ENCODE results near the gene GALK2. TPM values are rescaled to one million over a fixed set of nuclear protein-coding genes. Genes with fewer than 3 reads are reported as not detected.

The GALK2 gene
- total RNA-seq (2022) (41.6 and 43.5 TPM in 2 replicates), Bru-seq, nascent RNA (percentile 88 among the genes with signal in this experiment), BruChase-seq, experiment 1, labeled RNA remaining after a 6-hour chase (percentile 75 among the genes with signal in this experiment), BruChase-seq, experiment 2, labeled RNA remaining after a 2-hour chase (percentile 86 among the genes with signal in this experiment)
- long read RNA-seq, full-length matches to known transcripts, result 70 of 120 reads
- long read RNA-seq, partial matches to known transcripts, result 1 of 120 reads
- long read RNA-seq, other reads (novel, unspliced or antisense), result 49 of 120 reads

DNA sequence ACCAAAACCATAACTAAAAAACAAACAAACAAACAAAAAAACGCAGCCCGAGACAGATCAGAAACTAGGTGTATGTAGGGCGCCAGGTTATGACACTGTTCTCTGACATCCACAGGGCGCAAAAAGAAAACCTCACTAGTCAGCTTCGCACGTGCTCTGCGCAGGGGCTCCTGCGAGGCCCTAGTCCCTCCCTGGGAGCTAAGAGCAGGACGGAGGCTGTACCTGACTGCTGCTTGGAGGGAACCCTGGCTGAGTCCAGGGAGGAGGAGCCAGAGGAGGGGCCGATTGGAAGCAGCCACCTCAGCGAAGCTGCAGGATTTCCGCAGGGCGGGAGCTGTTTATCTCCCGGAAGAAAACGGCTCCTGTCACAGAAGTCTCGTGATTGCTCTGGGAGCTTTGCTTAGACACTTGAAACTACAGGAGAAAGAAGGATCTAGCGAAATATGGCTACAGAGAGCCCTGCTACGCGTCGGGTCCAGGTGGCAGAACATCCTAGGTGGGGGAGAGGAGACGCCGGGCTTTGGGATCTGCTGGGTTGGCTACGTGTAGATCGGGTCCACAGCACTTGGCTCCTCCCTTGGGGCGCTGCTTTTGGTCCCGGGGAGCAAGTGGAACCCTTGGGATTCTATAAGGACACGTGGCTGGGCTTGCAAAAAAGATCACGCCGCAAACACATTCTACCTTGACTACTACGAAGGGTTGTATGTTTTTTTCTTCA is at the start of gene GALK2:
GALK2 (plus strand) TSS at position 368 of the 718 bp plus-strand sequence; CDS start at position 444, 76 bp downstream.
- H3K36me3 Mint-ChIP-seq (ENCODE audit: insufficient read depth, unreplicated experiment), result peaks cover 4% of the 10 kb centered on the region
- BruUV-seq (replicated peaks), result no TSS peak
- peak within 1 kb of the TSS; percentile 96 for H3K4me3 Mint-ChIP-seq (ENCODE audit: unreplicated experiment)

GRCh38 chr15:49120832-49121231 is 49.2 kb upstream of the GALK2 start:
- intact Hi-C loops (cut with micrococcal nuclease), result loop anchor here (10.0 kb wide), 1 partner anchor 76 kb away; the partner anchor contains the start of gene SECISBP2L
- H3K4me3 Mint-ChIP-seq (ENCODE audit: unreplicated experiment), result no peak overlapping the region
- no peaks in the 10 kb centered on the region for H3K4me1 Mint-ChIP-seq (ENCODE audit: insufficient read depth, unreplicated experiment)
- TF ChIP-seq CTCF (IDR thresholded peaks at IDR 0.05; ENCODE audit: unreplicated experiment), result no peak
- H3K9me3 Mint-ChIP-seq (ENCODE audit: unreplicated experiment), result no peaks in the 10 kb centered on the region
- POLR2A ChIA-PET, result interaction anchor here (0.8 to 1.4 kb wide), 3 partner anchors 9 to 12 kb away, joined by 3 to 4 read pairs (median 3); no protein-coding TSS in a partner anchor
- CTCF ChIA-PET, result interaction anchor here (1.2 kb wide), 1 partner anchor 260 kb away, joined by 3 read pairs; no protein-coding TSS in a partner anchor
- H3K27me3 Mint-ChIP-seq (ENCODE audit: insufficient read depth, unreplicated experiment), result no peaks in the 10 kb centered on the region
- no peak overlapping the region for H3K27ac Mint-ChIP-seq (ENCODE audit: low read depth, unreplicated experiment)
- BruUV-seq (replicated peaks), result no TSS peak
- peaks cover 47% of the 10 kb centered on the region for H3K36me3 Mint-ChIP-seq (ENCODE audit: insufficient read depth, unreplicated experiment)
- DNase-seq (ENCODE audit: unreplicated experiment), result no peak

More for the DNA sequence above, at the start of gene GALK2:
- H3K9me3 Mint-ChIP-seq (ENCODE audit: unreplicated experiment), result no peaks in the 10 kb centered on the region
- intact Hi-C loops (cut with micrococcal nuclease), result loop anchor here (1.0 kb wide), 1 partner anchor 34 kb away; no protein-coding TSS in a partner anchor
- H3K27me3 Mint-ChIP-seq (ENCODE audit: insufficient read depth, unreplicated experiment), result no peaks in the 10 kb centered on the region
- ChIA-PET CTCF (interaction anchor here (0.6 to 1.1 kb wide), 7 partner anchors 9 to 292 kb away, joined by 3 to 4 read pairs (median 3); partner anchors contain the start of gene EID1), POLR2A (interaction anchor here (0.7 to 6.2 kb wide), 25 partner anchors 9 to 1186 kb away, joined by 3 to 140 read pairs (median 5); partner anchors contain the start of genes COPS2, DTWD1, EID1 and FAM227B)
- H3K27ac Mint-ChIP-seq (ENCODE audit: low read depth, unreplicated experiment), result peak within 1 kb of the TSS; percentile 99
- TF ChIP-seq CTCF (IDR thresholded peaks at IDR 0.05; ENCODE audit: unreplicated experiment), result no peak
- peak; percentile 95 for DNase-seq (ENCODE audit: unreplicated experiment)
- H3K4me1 Mint-ChIP-seq (ENCODE audit: insufficient read depth, unreplicated experiment), result no peaks in the 10 kb centered on the region

- intact Hi-C loops (cut with micrococcal nuclease), result loop anchor here (10.0 kb wide), 1 partner anchor 77 kb away; the partner anchor contains the start of gene SECISBP2L
- Mint-ChIP-seq H3K4me3 (ENCODE audit: unreplicated experiment) (no peak overlapping the region), H3K36me3 (ENCODE audit: insufficient read depth, unreplicated experiment) (peaks cover 43% of the 10 kb centered on the region), H3K4me1 (ENCODE audit: insufficient read depth, unreplicated experiment) (no peaks in the 10 kb centered on the region), H3K9me3 (ENCODE audit: unreplicated experiment) (no peaks in the 10 kb centered on the region), H3K27me3 (ENCODE audit: insufficient read depth, unreplicated experiment) (no peaks in the 10 kb centered on the region), H3K27ac (ENCODE audit: low read depth, unreplicated experiment) (no peak overlapping the region)
- no TSS peak for BruUV-seq (replicated peaks)
- ChIA-PET CTCF (interaction anchor here (0.6 to 0.7 kb wide), 2 partner anchors 24 to 260 kb away, joined by 3 to 5 read pairs; no protein-coding TSS in a partner anchor), POLR2A (interaction anchor here (0.5 to 1.4 kb wide), 5 partner anchors 9 to 1157 kb away, joined by 3 to 4 read pairs (median 3); partner anchors contain the start of gene SECISBP2L)
- no peak for DNase-seq (ENCODE audit: unreplicated experiment)
- no peak for TF ChIP-seq CTCF (IDR thresholded peaks at IDR 0.05; ENCODE audit: unreplicated experiment)
Observed at GRCh38 chr15:49121901-49122300, 48.1 kb upstream of the GALK2 start.
